ENCODE data around the gene USP24. TPM values are rescaled to one million over a fixed set of nuclear protein-coding genes. Genes with fewer than 3 reads are reported as not detected.

USP24 gene
- total RNA-seq, 1 donor: 43.1 TPM

DNA sequence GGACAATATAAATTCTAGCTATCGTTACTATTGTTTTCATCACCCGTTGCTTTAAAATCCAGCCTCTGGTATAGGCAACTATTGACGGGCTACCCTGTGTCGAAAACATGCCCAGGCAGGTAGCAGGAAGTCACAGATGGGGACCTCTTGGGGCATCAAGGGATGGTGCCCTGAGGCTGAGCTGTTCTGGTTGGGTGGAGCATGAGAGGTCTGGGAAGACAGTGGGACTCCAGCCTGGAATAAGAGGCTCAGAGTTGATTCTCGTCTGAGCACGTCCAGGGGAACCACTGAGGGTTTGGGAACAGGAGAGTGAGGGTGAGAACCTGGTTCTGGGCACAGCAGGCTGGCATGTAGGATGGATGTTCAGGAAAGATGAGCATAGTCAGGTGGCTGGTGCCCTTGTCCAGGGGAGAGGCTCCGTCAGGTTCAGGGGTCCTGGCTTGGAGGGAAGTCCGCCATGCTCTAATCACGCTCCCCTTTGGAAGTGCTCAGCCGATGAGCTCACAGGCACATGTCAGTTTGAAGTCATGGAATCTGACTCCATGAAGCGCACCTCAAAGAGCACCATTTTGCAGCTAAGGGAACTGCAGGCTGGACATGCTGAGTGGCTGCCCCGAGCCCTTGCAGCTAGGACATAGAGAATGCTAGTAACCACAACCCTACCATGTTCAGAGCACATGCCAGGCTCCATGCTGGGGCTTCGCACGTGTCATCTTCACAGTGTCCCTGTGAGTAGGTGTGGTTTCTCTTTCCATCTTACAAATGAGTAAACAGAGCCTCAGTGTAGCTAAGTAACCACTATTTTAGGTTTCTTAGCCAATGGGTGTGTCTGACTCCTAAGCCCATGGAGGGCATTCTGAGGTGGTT, 154.8 kb downstream of the USP24 start:
- Histone ChIP-seq H2AFZ (ENCODE audit: low read length) (no peak overlapping the region), H3K4me3 (ENCODE audit: insufficient read depth, low read length) (no peak overlapping the region), H4K20me1 (ENCODE audit: insufficient read depth, low read length) (peaks cover 9% of the 10 kb centered on the region), H3K27me3 (ENCODE audit: insufficient read depth, low read length) (peaks cover 8% of the 10 kb centered on the region), H3K27ac (ENCODE audit: low read depth, low read length) (no peak overlapping the region), H3K4me2 (ENCODE audit: insufficient read depth, low read length) (no peak overlapping the region), H3K4me1 (ENCODE audit: insufficient read depth, low read length) (peaks cover 7% of the 10 kb centered on the region), H3K79me2 (ENCODE audit: insufficient read depth, low read length) (no peaks in the 10 kb centered on the region), H3K36me3 (ENCODE audit: insufficient read depth, low read length) (no peaks in the 10 kb centered on the region), H3K9me3 (ENCODE audit: low read depth, low read length) (no peaks in the 10 kb centered on the region)
- DNase-seq (ENCODE audit: insufficient read length, low spot score, missing footprints): peak; percentile 89
- TF ChIP-seq, protein P1, sequence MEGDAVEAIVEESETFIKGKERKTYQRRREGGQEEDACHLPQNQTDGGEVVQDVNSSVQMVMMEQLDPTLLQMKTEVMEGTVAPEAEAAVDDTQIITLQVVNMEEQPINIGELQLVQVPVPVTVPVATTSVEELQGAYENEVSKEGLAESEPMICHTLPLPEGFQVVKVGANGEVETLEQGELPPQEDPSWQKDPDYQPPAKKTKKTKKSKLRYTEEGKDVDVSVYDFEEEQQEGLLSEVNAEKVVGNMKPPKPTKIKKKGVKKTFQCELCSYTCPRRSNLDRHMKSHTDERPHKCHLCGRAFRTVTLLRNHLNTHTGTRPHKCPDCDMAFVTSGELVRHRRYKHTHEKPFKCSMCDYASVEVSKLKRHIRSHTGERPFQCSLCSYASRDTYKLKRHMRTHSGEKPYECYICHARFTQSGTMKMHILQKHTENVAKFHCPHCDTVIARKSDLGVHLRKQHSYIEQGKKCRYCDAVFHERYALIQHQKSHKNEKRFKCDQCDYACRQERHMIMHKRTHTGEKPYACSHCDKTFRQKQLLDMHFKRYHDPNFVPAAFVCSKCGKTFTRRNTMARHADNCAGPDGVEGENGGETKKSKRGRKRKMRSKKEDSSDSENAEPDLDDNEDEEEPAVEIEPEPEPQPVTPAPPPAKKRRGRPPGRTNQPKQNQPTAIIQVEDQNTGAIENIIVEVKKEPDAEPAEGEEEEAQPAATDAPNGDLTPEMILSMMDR (IDR thresholded peaks at IDR 0.05; ENCODE audit: extremely low read depth, low read depth, low read length): no peak

- peak; percentile 60 for DNase-seq (ENCODE audit: insufficient read length, low spot score, missing footprints)
- H2AFZ ChIP-seq (ENCODE audit: low read length): no peak overlapping the region
- H4K20me1 ChIP-seq (ENCODE audit: insufficient read depth, low read length): peaks cover 2% of the 10 kb centered on the region
- TF ChIP-seq, protein P1 (IDR thresholded peaks at IDR 0.05; ENCODE audit: extremely low read depth, low read depth, low read length): no peak
- no peaks in the 10 kb centered on the region for H3K79me2 ChIP-seq (ENCODE audit: insufficient read depth, low read length)
- no peak overlapping the region for H3K4me2 ChIP-seq (ENCODE audit: insufficient read depth, low read length)
- H3K36me3 ChIP-seq (ENCODE audit: insufficient read depth, low read length): no peaks in the 10 kb centered on the region
- no peak overlapping the region for H3K27ac ChIP-seq (ENCODE audit: low read depth, low read length)
- no peak overlapping the region for H3K4me3 ChIP-seq (ENCODE audit: insufficient read depth, low read length)
- H3K4me1 ChIP-seq (ENCODE audit: insufficient read depth, low read length): no peaks in the 10 kb centered on the region
- no peaks in the 10 kb centered on the region for H3K9me3 ChIP-seq (ENCODE audit: low read depth, low read length)
- peaks cover 8% of the 10 kb centered on the region for H3K27me3 ChIP-seq (ENCODE audit: insufficient read depth, low read length)
These were observed 155.6 kb downstream of the USP24 start for GRCh38 chr1:55059302-55060132.

DNA sequence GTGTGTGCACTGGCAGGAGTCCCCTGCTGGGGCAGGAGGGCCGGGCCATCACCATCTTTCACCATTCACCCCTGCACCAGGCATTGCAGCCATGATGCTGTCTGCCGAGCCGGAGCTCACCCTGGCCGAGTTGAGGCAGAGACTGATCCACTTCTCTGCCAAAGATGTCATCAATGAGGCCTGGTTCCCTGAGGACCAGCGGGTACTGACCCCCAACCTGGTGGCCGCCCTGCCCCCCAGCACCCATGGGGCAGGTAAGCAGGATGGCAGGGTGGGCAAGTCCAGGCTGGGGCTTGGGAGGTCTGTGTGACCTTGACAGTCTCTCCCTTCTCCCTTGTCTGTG, 157.2 kb downstream of the USP24 start:
- TF ChIP-seq, protein P1 (IDR thresholded peaks at IDR 0.05; ENCODE audit: extremely low read depth, low read depth, low read length): no peak
- DNase-seq (ENCODE audit: insufficient read length, low spot score, missing footprints): no peak
- Histone ChIP-seq H3K4me2 (ENCODE audit: insufficient read depth, low read length) (no peak overlapping the region), H3K4me3 (ENCODE audit: insufficient read depth, low read length) (no peak overlapping the region), H3K36me3 (ENCODE audit: insufficient read depth, low read length) (no peaks in the 10 kb centered on the region), H4K20me1 (ENCODE audit: insufficient read depth, low read length) (no peaks in the 10 kb centered on the region), H3K9me3 (ENCODE audit: low read depth, low read length) (no peaks in the 10 kb centered on the region), H3K27me3 (ENCODE audit: insufficient read depth, low read length) (peaks cover 8% of the 10 kb centered on the region), H2AFZ (ENCODE audit: low read length) (no peak overlapping the region), H3K4me1 (ENCODE audit: insufficient read depth, low read length) (no peaks in the 10 kb centered on the region), H3K79me2 (ENCODE audit: insufficient read depth, low read length) (no peaks in the 10 kb centered on the region), H3K27ac (ENCODE audit: low read depth, low read length) (no peak overlapping the region)

All from osteoblast (primary cell).